ENCODE data around the gene MAP6.

GRCh38 chr11:75665990-75666389, 2.8 kb downstream of the MAP6 start:
- TF ChIP-seq, protein P1, sequence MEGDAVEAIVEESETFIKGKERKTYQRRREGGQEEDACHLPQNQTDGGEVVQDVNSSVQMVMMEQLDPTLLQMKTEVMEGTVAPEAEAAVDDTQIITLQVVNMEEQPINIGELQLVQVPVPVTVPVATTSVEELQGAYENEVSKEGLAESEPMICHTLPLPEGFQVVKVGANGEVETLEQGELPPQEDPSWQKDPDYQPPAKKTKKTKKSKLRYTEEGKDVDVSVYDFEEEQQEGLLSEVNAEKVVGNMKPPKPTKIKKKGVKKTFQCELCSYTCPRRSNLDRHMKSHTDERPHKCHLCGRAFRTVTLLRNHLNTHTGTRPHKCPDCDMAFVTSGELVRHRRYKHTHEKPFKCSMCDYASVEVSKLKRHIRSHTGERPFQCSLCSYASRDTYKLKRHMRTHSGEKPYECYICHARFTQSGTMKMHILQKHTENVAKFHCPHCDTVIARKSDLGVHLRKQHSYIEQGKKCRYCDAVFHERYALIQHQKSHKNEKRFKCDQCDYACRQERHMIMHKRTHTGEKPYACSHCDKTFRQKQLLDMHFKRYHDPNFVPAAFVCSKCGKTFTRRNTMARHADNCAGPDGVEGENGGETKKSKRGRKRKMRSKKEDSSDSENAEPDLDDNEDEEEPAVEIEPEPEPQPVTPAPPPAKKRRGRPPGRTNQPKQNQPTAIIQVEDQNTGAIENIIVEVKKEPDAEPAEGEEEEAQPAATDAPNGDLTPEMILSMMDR (IDR thresholded peaks at IDR 0.05 in 8 of 11, conservative IDR thresholded peaks at IDR 0.05 in 3 of 11): no peak
- TF ChIP-seq POLR2A (IDR thresholded peaks at IDR 0.05) (no peak), POLR2AphosphoS5 (IDR thresholded peaks at IDR 0.05) (no peak)

Measured in spleen (tissue), 7 donors.